Progenitor cell of endocrine pancreas (in vitro differentiated cells): Measurements from ENCODE around the gene P3H2. TPM values are rescaled to one million over a fixed set of nuclear protein-coding genes. Genes with fewer than 3 reads are reported as not detected.
"Not testable (repeated sequence)": the region's sequence is repeated elsewhere in the genome, so short reads cannot be mapped to it uniquely, and the experiment has no call there.

Source experiments
- DNase-seq: peaks from one replicate; pipeline ENCODE4 v3.0.0; 2021; ENCODE audit warnings: low spot score; ENCODE audit not compliant: unreplicated experiment
- H3K27ac Mint-ChIP-seq: 2 replicates; pipeline ENCODE4 v1.8.0; 2021; ENCODE audit warnings: mild to moderate bottlenecking, moderate library complexity, mixed read lengths
- H3K27me3 Mint-ChIP-seq: 2 replicates; pipeline ENCODE4 v1.8.0; 2021; ENCODE audit warnings: mixed read lengths
- H3K36me3 Mint-ChIP-seq: 2 replicates; pipeline ENCODE4 v1.8.0; 2022; ENCODE audit warnings: mixed read lengths; ENCODE audit not compliant: insufficient read depth
- H3K4me1 Mint-ChIP-seq: 2 replicates; pipeline ENCODE4 v1.8.0; 2021; ENCODE audit warnings: low read depth, mixed read lengths
- H3K4me3 Mint-ChIP-seq: 2 replicates; pipeline ENCODE4 v1.8.0; 2021; ENCODE audit warnings: low read depth, mild to moderate bottlenecking, moderate library complexity, mixed read lengths
- H3K9me3 Mint-ChIP-seq: 2 replicates; pipeline ENCODE4 v1.8.0; 2021; ENCODE audit warnings: low read depth, mixed read lengths
- CTCF ChIP-seq: fragments of 200-600 bp; sonication (generic); IDR thresholded peaks from one replicate; pipeline ENCODE4 v1.5.0; 2021; ENCODE audit warnings: antibody characterized with exemption, mild to moderate bottlenecking; ENCODE audit not compliant: unreplicated experiment
- total RNA-seq: library from RNA; stranded (reverse); gene quantifications from 2 replicates; pipeline ENCODE4 v1.2.1, GENCODE V29; 2021

The P3H2 gene
- total RNA-seq, 1 donor from 2014 or later, result 5.3 TPM

DNA sequence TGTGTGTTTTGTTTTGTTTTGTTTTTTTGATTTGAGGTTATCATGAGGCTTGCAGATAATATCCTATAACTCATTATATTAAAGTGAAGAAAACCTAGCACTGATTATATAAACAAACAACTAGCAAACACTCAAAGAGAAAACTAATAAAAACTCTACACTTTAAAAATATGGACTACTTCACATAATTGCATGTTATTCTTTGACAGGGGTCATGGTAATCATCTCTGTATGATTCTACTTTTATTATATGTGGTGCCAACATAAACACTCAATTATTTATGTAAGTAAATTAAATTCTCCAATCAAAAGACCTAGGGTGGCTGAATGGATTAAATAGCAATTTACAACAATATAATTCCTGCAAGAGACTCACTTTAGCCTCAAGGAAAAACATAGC is 44.6 kb upstream of the P3H2 start:
- H3K27me3 Mint-ChIP-seq, result peaks cover 33% of the 10 kb centered on the region
- no peak for DNase-seq
- no peak overlapping the region for H3K27ac Mint-ChIP-seq
- peaks cover 10% of the 10 kb centered on the region for H3K9me3 Mint-ChIP-seq
- no peak overlapping the region for H3K4me3 Mint-ChIP-seq
- TF ChIP-seq CTCF, result no peak
- H3K4me1 Mint-ChIP-seq, result peaks cover 5% of the 10 kb centered on the region
- H3K36me3 Mint-ChIP-seq, result peaks cover 4% of the 10 kb centered on the region

- not testable (repeated sequence) for H3K27me3 Mint-ChIP-seq, H3K36me3 Mint-ChIP-seq, H3K4me1 Mint-ChIP-seq, H3K27ac Mint-ChIP-seq, DNase-seq, H3K4me3 Mint-ChIP-seq
- peaks cover 10% of the 10 kb centered on the region for H3K9me3 Mint-ChIP-seq
These were observed 41.3 kb upstream of the P3H2 start for GRCh38 chr3:190162013-190162412.

- no peak for DNase-seq
- Mint-ChIP-seq H3K27ac (no peak overlapping the region), H3K36me3 (peaks cover 4% of the 10 kb centered on the region), H3K9me3 (peaks cover 12% of the 10 kb centered on the region), H3K4me3 (no peak overlapping the region), H3K27me3 (no peaks in the 10 kb centered on the region), H3K4me1 (no peaks in the 10 kb centered on the region)
- no peak for TF ChIP-seq CTCF
These were observed 39.3 kb upstream of the P3H2 start for GRCh38 chr3:190159902-190160435.

- TF ChIP-seq CTCF, result no peak
- Mint-ChIP-seq H3K27ac (no peak overlapping the region), H3K27me3 (no peaks in the 10 kb centered on the region), H3K4me3 (no peak overlapping the region), H3K36me3 (peaks cover 4% of the 10 kb centered on the region), H3K4me1 (no peaks in the 10 kb centered on the region), H3K9me3 (peaks cover 10% of the 10 kb centered on the region)
- DNase-seq, result no peak
These were observed 37.6 kb upstream of the P3H2 start for GRCh38 chr3:190158261-190158660.

GRCh38 chr3:190155752-190156151 is 35.1 kb upstream of the P3H2 start:
- peaks cover 6% of the 10 kb centered on the region for H3K4me1 Mint-ChIP-seq
- no peak for TF ChIP-seq CTCF
- no peak overlapping the region for H3K4me3 Mint-ChIP-seq
- H3K27me3 Mint-ChIP-seq, result no peaks in the 10 kb centered on the region
- peaks cover 3% of the 10 kb centered on the region for H3K9me3 Mint-ChIP-seq
- DNase-seq, result no peak
- H3K36me3 Mint-ChIP-seq, result no peaks in the 10 kb centered on the region
- H3K27ac Mint-ChIP-seq, result no peak overlapping the region

GRCh38 chr3:190150681-190151080 is 30.0 kb upstream of the P3H2 start:
- peaks cover 5% of the 10 kb centered on the region for H3K9me3 Mint-ChIP-seq
- no peak for TF ChIP-seq CTCF
- peaks cover under 1% of the 10 kb centered on the region for H3K36me3 Mint-ChIP-seq
- H3K27ac Mint-ChIP-seq, result no peak overlapping the region
- no peak overlapping the region for H3K4me3 Mint-ChIP-seq
- DNase-seq, result no peak
- peaks cover 17% of the 10 kb centered on the region for H3K27me3 Mint-ChIP-seq
- H3K4me1 Mint-ChIP-seq, result peaks cover 6% of the 10 kb centered on the region

DNA sequence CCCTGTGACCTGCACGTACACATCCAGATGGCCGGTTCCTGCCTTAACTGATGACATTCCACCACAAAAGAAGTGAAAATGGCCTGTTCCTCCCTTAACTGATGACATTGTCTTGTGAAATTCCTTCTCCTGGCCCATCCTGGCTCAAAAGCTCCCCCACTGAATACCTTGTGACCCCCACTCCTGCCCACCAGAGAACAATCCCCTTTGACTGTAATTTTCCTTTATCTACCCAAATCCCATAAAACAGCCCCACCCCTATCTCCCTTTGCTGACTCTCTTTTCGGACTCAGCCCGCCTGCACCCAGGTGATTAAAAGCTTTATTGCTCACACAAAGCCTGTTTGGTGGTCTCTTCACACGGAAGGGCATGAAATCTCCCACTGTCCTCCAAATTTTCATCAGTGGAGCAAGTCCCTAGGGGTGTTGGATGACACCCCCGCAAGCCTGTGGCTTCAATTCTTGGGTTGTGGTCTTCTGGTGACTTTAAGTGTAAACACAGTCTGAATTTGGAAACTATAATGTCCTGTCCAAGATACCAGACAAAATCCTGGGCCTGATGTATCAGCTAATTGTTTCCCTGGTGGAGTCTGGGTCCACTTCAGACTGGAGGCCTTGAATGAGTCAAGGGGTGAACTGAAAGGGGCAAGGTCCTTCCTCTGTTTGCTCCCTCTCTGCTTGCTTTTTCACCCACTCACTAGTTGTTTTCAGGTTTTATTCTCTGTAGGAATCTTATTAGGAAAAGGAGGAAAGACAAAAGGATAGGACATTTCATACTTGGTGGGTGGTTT is 29.3 kb upstream of the P3H2 start:
- not testable (repeated sequence) for H3K36me3 Mint-ChIP-seq, DNase-seq, H3K4me1 Mint-ChIP-seq, H3K4me3 Mint-ChIP-seq, H3K9me3 Mint-ChIP-seq, H3K27ac Mint-ChIP-seq
- H3K27me3 Mint-ChIP-seq, result peaks cover 18% of the 10 kb centered on the region

GRCh38 chr3:190144793-190145192 is 24.1 kb upstream of the P3H2 start:
- H3K36me3 Mint-ChIP-seq, H3K4me3 Mint-ChIP-seq, DNase-seq, H3K4me1 Mint-ChIP-seq, H3K27ac Mint-ChIP-seq: not testable (repeated sequence)
- Mint-ChIP-seq H3K27me3 (peaks cover 14% of the 10 kb centered on the region), H3K9me3 (peaks cover 10% of the 10 kb centered on the region)
